ENCODE measurements around the gene PGAP3. TPM values are rescaled to one million over a fixed set of nuclear protein-coding genes. Genes with fewer than 3 reads are reported as not detected.

Gene PGAP3
- total and polyA plus RNA-seq, 3 experiments from 2014 or later, result 11.8 to 22.4 (median 12.1) TPM

- H3K36me3 Mint-ChIP-seq, result peaks cover 0 to 54% (median 10%) of the 10 kb centered on the region in 3 donors
- Histone ChIP-seq H3K4me3 (ENCODE audit: low read length) (no peak overlapping the region), H3K27me3 (ENCODE audit: insufficient read depth, low read length, poor library complexity, severe bottlenecking) (no peaks in the 10 kb centered on the region), H3K9me3 (ENCODE audit: low read length) (no peaks in the 10 kb centered on the region), H3K4me1 (ENCODE audit: insufficient read depth, low read length) (peaks cover 29% of the 10 kb centered on the region), H3K36me3 (ENCODE audit: insufficient read depth, low read length) (peaks cover 3% of the 10 kb centered on the region), H3K27ac (ENCODE audit: low read depth, low read length) (no peak overlapping the region)
- ChIA-PET POLR2A (interaction anchor here (0.5 kb wide), 1 partner anchor 77 kb away, joined by 8 read pairs; no protein-coding TSS in a partner anchor), CTCF (interaction anchor here (0.6 to 5.9 kb wide), 24 partner anchors 10 to 255 kb away, joined by 3 to 60 read pairs (median 4); partner anchors contain the start of genes MIEN1, PGAP3, PNMT and STARD3)
- H3K27me3 Mint-ChIP-seq, result peaks cover 0 to 1% of the 10 kb centered on the region in 2 donors
- peaks cover 37 to 58% (median 47%) of the 10 kb centered on the region in 3 donors for H3K4me1 Mint-ChIP-seq
- H3K4me3 Mint-ChIP-seq, result no peak overlapping the region
- DNase-seq, result peak; percentile 61 to 84 (median 71)
- H3K9me3 Mint-ChIP-seq, result peaks cover 0 to 2% (median 0%) of the 10 kb centered on the region in 5 donors
- H3K27ac Mint-ChIP-seq, result peak overlapping the region in 5 of 8 donors; percentile 6 to 79 (median 61)
Measured at GRCh38 chr17:39653662-39654331, 34.1 kb downstream of the PGAP3 start.

- POLR2A ChIA-PET, result interaction anchor here (0.5 kb wide), 1 partner anchor 78 kb away, joined by 8 read pairs; no protein-coding TSS in a partner anchor
- peaks cover 0 to 2% (median 0%) of the 10 kb centered on the region in 5 donors for H3K9me3 Mint-ChIP-seq
- peaks cover 3% of the 10 kb centered on the region for H3K36me3 ChIP-seq (ENCODE audit: insufficient read depth, low read length)
- H3K27me3 Mint-ChIP-seq, result peaks cover 0 to 1% of the 10 kb centered on the region in 2 donors
- H3K4me3 Mint-ChIP-seq, result no peak overlapping the region
- peaks cover 0 to 52% (median 10%) of the 10 kb centered on the region in 3 donors for H3K36me3 Mint-ChIP-seq
- H3K4me1 ChIP-seq (ENCODE audit: insufficient read depth, low read length), result peaks cover 24% of the 10 kb centered on the region
- peak overlapping the region in 2 of 8 donors; percentile 24 to 89 for H3K27ac Mint-ChIP-seq
- no peak for DNase-seq
- no peak overlapping the region for H3K27ac ChIP-seq (ENCODE audit: low read depth, low read length)
- H3K4me1 Mint-ChIP-seq, result peaks cover 41 to 62% (median 50%) of the 10 kb centered on the region in 3 donors
- H3K4me3 ChIP-seq (ENCODE audit: low read length), result no peak overlapping the region
- no peaks in the 10 kb centered on the region for H3K9me3 ChIP-seq (ENCODE audit: low read length)
- no peaks in the 10 kb centered on the region for H3K27me3 ChIP-seq (ENCODE audit: insufficient read depth, low read length, poor library complexity, severe bottlenecking)
- CTCF ChIA-PET, result interaction anchor here (0.6 to 5.9 kb wide), 23 partner anchors 10 to 256 kb away, joined by 3 to 60 read pairs (median 4); partner anchors contain the start of genes MIEN1, PGAP3, PNMT and STARD3
Measured at GRCh38 chr17:39653316-39653661, 34.6 kb downstream of the PGAP3 start.

GRCh38 chr17:39652587-39653315 lies 35.1 kb downstream of the PGAP3 start:
- H3K27ac ChIP-seq (ENCODE audit: low read depth, low read length), result no peak overlapping the region
- Mint-ChIP-seq H3K9me3 (peaks cover 0 to 2% (median 0%) of the 10 kb centered on the region in 5 donors), H3K27ac (peak overlapping the region in 6 of 8 donors; percentile 82 to 96 (median 87)), H3K27me3 (peaks cover 0 to 1% of the 10 kb centered on the region in 2 donors), H3K4me1 (peaks cover 41 to 62% (median 50%) of the 10 kb centered on the region in 3 donors), H3K36me3 (peaks cover 0 to 48% (median 10%) of the 10 kb centered on the region in 3 donors), H3K4me3 (peak overlapping the region in 1 of 7 donors; percentile 32)
- no peaks in the 10 kb centered on the region for H3K9me3 ChIP-seq (ENCODE audit: low read length)
- ChIA-PET POLR2A (no interaction called here), CTCF (interaction anchor here (1.1 to 5.9 kb wide), 14 partner anchors 13 to 256 kb away, joined by 3 to 60 read pairs (median 6); partner anchors contain the start of genes MIEN1, PGAP3, PNMT and STARD3)
- no peak overlapping the region for H3K4me3 ChIP-seq (ENCODE audit: low read length)
- peaks cover 19% of the 10 kb centered on the region for H3K4me1 ChIP-seq (ENCODE audit: insufficient read depth, low read length)
- peaks cover 3% of the 10 kb centered on the region for H3K36me3 ChIP-seq (ENCODE audit: insufficient read depth, low read length)
- no peaks in the 10 kb centered on the region for H3K27me3 ChIP-seq (ENCODE audit: insufficient read depth, low read length, poor library complexity, severe bottlenecking)
- DNase-seq, result no peak

GRCh38 chr17:39651923-39652586 lies 35.8 kb downstream of the PGAP3 start:
- Mint-ChIP-seq H3K27me3 (peaks cover 0 to under 1% of the 10 kb centered on the region in 2 donors), H3K4me3 (no peak overlapping the region), H3K9me3 (peaks cover 0 to 2% (median 0%) of the 10 kb centered on the region in 5 donors), H3K4me1 (peaks cover 41 to 69% (median 50%) of the 10 kb centered on the region in 3 donors), H3K27ac (peak overlapping the region in 7 of 8 donors; percentile 1 to 96 (median 85)), H3K36me3 (peaks cover 0 to 45% (median 10%) of the 10 kb centered on the region in 3 donors)
- Histone ChIP-seq H3K4me1 (ENCODE audit: insufficient read depth, low read length) (peaks cover 19% of the 10 kb centered on the region), H3K36me3 (ENCODE audit: insufficient read depth, low read length) (peaks cover 3% of the 10 kb centered on the region), H3K27me3 (ENCODE audit: insufficient read depth, low read length, poor library complexity, severe bottlenecking) (no peaks in the 10 kb centered on the region), H3K27ac (ENCODE audit: low read depth, low read length) (no peak overlapping the region), H3K4me3 (ENCODE audit: low read length) (no peak overlapping the region), H3K9me3 (ENCODE audit: low read length) (no peaks in the 10 kb centered on the region)
- ChIA-PET POLR2A (no interaction called here), CTCF (interaction anchor here (0.7 to 5.9 kb wide), 9 partner anchors 13 to 65 kb away, joined by 3 to 60 read pairs (median 7); partner anchors contain the start of genes PGAP3, PNMT, STARD3 and TCAP)
- no peak for DNase-seq

- Mint-ChIP-seq H3K4me1 (peaks cover 39 to 74% (median 50%) of the 10 kb centered on the region in 3 donors), H3K27ac (peak overlapping the region in 4 of 8 donors; percentile 15 to 78 (median 34)), H3K9me3 (peaks cover 0 to 2% (median 0%) of the 10 kb centered on the region in 5 donors), H3K4me3 (no peak overlapping the region), H3K27me3 (no peaks in the 10 kb centered on the region), H3K36me3 (peaks cover 0 to 38% (median 10%) of the 10 kb centered on the region in 3 donors)
- DNase-seq, result no peak
- Histone ChIP-seq H3K4me3 (ENCODE audit: low read length) (no peak overlapping the region), H3K9me3 (ENCODE audit: low read length) (no peaks in the 10 kb centered on the region), H3K27ac (ENCODE audit: low read depth, low read length) (no peak overlapping the region), H3K4me1 (ENCODE audit: insufficient read depth, low read length) (peaks cover 19% of the 10 kb centered on the region), H3K36me3 (ENCODE audit: insufficient read depth, low read length) (peaks cover 3% of the 10 kb centered on the region), H3K27me3 (ENCODE audit: insufficient read depth, low read length, poor library complexity, severe bottlenecking) (no peaks in the 10 kb centered on the region)
- CTCF ChIA-PET, result interaction anchor here (1.4 to 1.5 kb wide), 2 partner anchors 27 to 28 kb away, joined by 5 to 6 read pairs; no protein-coding TSS in a partner anchor
- POLR2A ChIA-PET, result no interaction called here
Measured at GRCh38 chr17:39650121-39650579, 37.7 kb downstream of the PGAP3 start.

GRCh38 chr17:39648616-39649366 lies 39.1 kb downstream of the PGAP3 start:
- peak overlapping the region in 5 of 8 donors; percentile 48 to 82 (median 70) for H3K27ac Mint-ChIP-seq
- ChIA-PET POLR2A (no interaction called here), CTCF (interaction anchor here (2.8 kb wide), 1 partner anchor 26 kb away, joined by 15 read pairs; no protein-coding TSS in a partner anchor)
- no peaks in the 10 kb centered on the region for H3K27me3 ChIP-seq (ENCODE audit: insufficient read depth, low read length, poor library complexity, severe bottlenecking)
- H3K4me1 Mint-ChIP-seq, result peaks cover 43 to 77% (median 58%) of the 10 kb centered on the region in 3 donors
- H3K4me3 ChIP-seq (ENCODE audit: low read length), result no peak overlapping the region
- no peaks in the 10 kb centered on the region for H3K27me3 Mint-ChIP-seq
- H3K9me3 Mint-ChIP-seq, result peaks cover 0 to 2% (median 0%) of the 10 kb centered on the region in 5 donors
- peaks cover 0 to 29% (median 3%) of the 10 kb centered on the region in 3 donors for H3K36me3 Mint-ChIP-seq
- H3K4me1 ChIP-seq (ENCODE audit: insufficient read depth, low read length), result peaks cover 13% of the 10 kb centered on the region
- no peaks in the 10 kb centered on the region for H3K36me3 ChIP-seq (ENCODE audit: insufficient read depth, low read length)
- H3K4me3 Mint-ChIP-seq, result no peak overlapping the region
- no peak overlapping the region for H3K27ac ChIP-seq (ENCODE audit: low read depth, low read length)
- no peaks in the 10 kb centered on the region for H3K9me3 ChIP-seq (ENCODE audit: low read length)
- DNase-seq, result no peak

- Mint-ChIP-seq H3K4me3 (no peak overlapping the region), H3K36me3 (peaks cover 0 to 29% (median 0%) of the 10 kb centered on the region in 3 donors), H3K9me3 (peaks cover 0 to 2% (median 0%) of the 10 kb centered on the region in 5 donors), H3K27me3 (no peaks in the 10 kb centered on the region), H3K27ac (peak overlapping the region in 1 of 8 donors; percentile 50), H3K4me1 (peaks cover 51 to 77% (median 66%) of the 10 kb centered on the region in 3 donors)
- H3K27ac ChIP-seq (ENCODE audit: low read depth, low read length), result no peak overlapping the region
- H3K9me3 ChIP-seq (ENCODE audit: low read length), result no peaks in the 10 kb centered on the region
- H3K4me1 ChIP-seq (ENCODE audit: insufficient read depth, low read length), result peaks cover 21% of the 10 kb centered on the region
- H3K4me3 ChIP-seq (ENCODE audit: low read length), result no peak overlapping the region
- CTCF ChIA-PET, result interaction anchor here (0.9 to 2.8 kb wide), 2 partner anchors 17 to 24 kb away, joined by 3 to 15 read pairs; no protein-coding TSS in a partner anchor
- POLR2A ChIA-PET, result no interaction called here
- DNase-seq, result no peak
- no peaks in the 10 kb centered on the region for H3K36me3 ChIP-seq (ENCODE audit: insufficient read depth, low read length)
- H3K27me3 ChIP-seq (ENCODE audit: insufficient read depth, low read length, poor library complexity, severe bottlenecking), result no peaks in the 10 kb centered on the region
Measured at GRCh38 chr17:39647256-39647655, 40.6 kb downstream of the PGAP3 start.

Data from CD8-positive, alpha-beta memory T cell (primary cell).